ENCODE data around the gene CAPN5.

The CAPN5 gene

GRCh38 chr11:77101043-77101537 lies 34.3 kb downstream of the CAPN5 start:
- H3K4me3 ChIP-seq (ENCODE audit: low read depth, low read length), result no peak overlapping the region
- no peak for TF ChIP-seq MAX (IDR thresholded peaks at IDR 0.05; ENCODE audit: low read depth, low read length)
- peak; percentile 77 for TF ChIP-seq CTCF (IDR thresholded peaks at IDR 0.05; ENCODE audit: low read depth, low read length)
- peak; percentile 64 for DNase-seq (ENCODE audit: low read depth)

GRCh38 chr11:77102246-77103210 lies 35.8 kb downstream of the CAPN5 start, which contains the start of gene OMP:
Gene OMP, plus strand, starts transcription at chr11:77102840. Its CDS starts 0 bp downstream, at chr11:77102840.
- DNase-seq (ENCODE audit: low read depth), result no peak
- H3K4me3 ChIP-seq (ENCODE audit: low read depth, low read length), result no peak within 1 kb of the TSS
- TF ChIP-seq MYC (IDR thresholded peaks at IDR 0.05; ENCODE audit: low read depth, low read length), result no peak
- no peak for TF ChIP-seq POLR2A (IDR thresholded peaks at IDR 0.05; ENCODE audit: extremely low read depth, insufficient read length)
- no peak for TF ChIP-seq CTCF (IDR thresholded peaks at IDR 0.05; ENCODE audit: low read depth, low read length)
- no peak for TF ChIP-seq MAX (IDR thresholded peaks at IDR 0.05; ENCODE audit: low read depth, low read length)

GRCh38 chr11:77103319-77103718 lies 36.5 kb downstream of the CAPN5 start:
- no peak overlapping the region for H3K4me3 ChIP-seq (ENCODE audit: low read depth, low read length)
- DNase-seq (ENCODE audit: low read depth), result no peak
- TF ChIP-seq POLR2A (IDR thresholded peaks at IDR 0.05; ENCODE audit: extremely low read depth, insufficient read length), result no peak
- TF ChIP-seq MYC (IDR thresholded peaks at IDR 0.05; ENCODE audit: low read depth, low read length), result no peak
- no peak for TF ChIP-seq CTCF (IDR thresholded peaks at IDR 0.05; ENCODE audit: low read depth, low read length)
- TF ChIP-seq MAX (IDR thresholded peaks at IDR 0.05; ENCODE audit: low read depth, low read length), result no peak

- DNase-seq (ENCODE audit: low read depth), result no peak
- H3K4me3 ChIP-seq (ENCODE audit: low read depth, low read length), result no peak overlapping the region
- no peak for TF ChIP-seq CTCF (IDR thresholded peaks at IDR 0.05; ENCODE audit: low read depth, low read length)
- TF ChIP-seq MYC (IDR thresholded peaks at IDR 0.05; ENCODE audit: low read depth, low read length), result no peak
Measured at GRCh38 chr11:77104727-77105126, 38.0 kb downstream of the CAPN5 start.

- TF ChIP-seq CTCF (IDR thresholded peaks at IDR 0.05; ENCODE audit: low read depth, low read length), result no peak
- no peak for TF ChIP-seq MAX (IDR thresholded peaks at IDR 0.05; ENCODE audit: low read depth, low read length)
- TF ChIP-seq MYC (IDR thresholded peaks at IDR 0.05; ENCODE audit: low read depth, low read length), result no peak
- TF ChIP-seq POLR2A (IDR thresholded peaks at IDR 0.05; ENCODE audit: extremely low read depth, insufficient read length), result no peak
- no peak for DNase-seq (ENCODE audit: low read depth)
- H3K4me3 ChIP-seq (ENCODE audit: low read depth, low read length), result no peak overlapping the region
Measured at GRCh38 chr11:77106321-77106720, 39.5 kb downstream of the CAPN5 start.

Measured in NB4 (cell line).